Transverse colon (tissue), 4 donors: ENCODE data around the gene OCA2. TPM values are rescaled to one million over a fixed set of nuclear protein-coding genes. Genes with fewer than 3 reads are reported as not detected.

Experiments
- DNase-seq: peaks from one replicate; pipeline ENCODE4 v3.0.0-alpha.2; 2019
- H3K27ac ChIP-seq, 4 donors: fragments of 200-600 bp; sonication (generic); 2 replicates each; pipeline ENCODE4 v1.5.1; 2016 to 2018; ENCODE audit warnings: inconsistent platforms in 4 of 4
- H3K27me3 ChIP-seq: fragments of 200-600 bp; sonication (generic); 2 replicates; pipeline ENCODE4 v1.5.1; 2017; ENCODE audit warnings: inconsistent platforms
- H3K36me3 ChIP-seq, 4 donors: fragments of 200-600 bp; sonication (generic); 2 replicates each; pipeline ENCODE4 v1.5.1; 2017 to 2019; ENCODE audit warnings: inconsistent platforms in 4 of 4
- H3K4me1 ChIP-seq, 4 donors: fragments of 200-600 bp; sonication (generic); 2 replicates each; pipeline ENCODE4 v1.5.1; 2017 to 2020; ENCODE audit warnings: inconsistent platforms in 4 of 4
- H3K4me3 ChIP-seq, 4 donors: fragments of 200-600 bp; sonication (generic); 1 replicate in 1 of 4; 2 replicates in 3 of 4; pipeline versions ENCODE4 v1.5.1 to v1.6.1; 2017 to 2019; ENCODE audit warnings: inconsistent platforms in 4 of 4
- H3K9me3 ChIP-seq, 2 donors: fragments of 200-600 bp; sonication (generic); 2 replicates each; pipeline ENCODE4 v1.5.1; 2017 to 2019; ENCODE audit warnings: inconsistent platforms in 2 of 2
- EP300 ChIP-seq: sonication (generic); formaldehyde crosslinking; IDR thresholded peaks from one replicate; pipeline ENCODE4 v1.6.1; 2017; ENCODE audit warnings: antibody characterized with exemption, low read depth
- POLR2A ChIP-seq: fragments of 450-650 bp; IDR thresholded peaks from one replicate; pipeline ENCODE4 v1.6.1; 2016; ENCODE audit warnings: antibody characterized with exemption, mild to moderate bottlenecking, moderate library complexity
- POLR2AphosphoS5 ChIP-seq, 3 donors: sonication (generic); formaldehyde crosslinking; IDR thresholded peaks; one replicate each; pipeline ENCODE4 v1.6.1; 2016; ENCODE audit warnings: antibody characterized with exemption in 3 of 3
- WGBS, 2 donors: methylation state at CpG; one replicate each; pipeline ENCODE4 v1.1.5; 2018; ENCODE audit warnings: low coverage in 1 of 2; 5-methylcytosine and 5-hydroxymethylcytosine counted together
- in situ Hi-C, 4 donors: fragments of 200-750 bp; cut with MboI; loops; one replicate each; pipeline versions ENCODE4 v1.15.0 to v1.15.1; 2017; ENCODE audit warnings: low sequenced_read_pairs in 3 of 4, low pct_ligation_motif_present in 1 of 4, low pct_unique_long_range_greater_than_20kb in 1 of 4
- intact Hi-C: fragments of 100-400 bp; cut with DNase I; formaldehyde crosslinking; loops from one replicate; pipeline ENCODE4 v1.15.1; 2023; ENCODE audit warnings: low total_unique reads
- total RNA-seq, 4 donors: library from RNA; depleted of rRNA; stranded (reverse); fragments of >200 nt; gene quantifications; one replicate each; pipeline ENCODE4 v1.1.0, GENCODE V29; 2016
- TF ChIP-seq, protein P1 (sequence below), 5 experiments: fragments of 200-600 bp in 3 of 5; fragments of 450-650 bp in 2 of 5; sonication (generic) in 3 of 5; IDR thresholded peaks; 1 replicate in 2 of 5; 2 replicates in 3 of 5; pipeline ENCODE4 v1.5.1; 2016 to 2017; ENCODE audit warnings: antibody characterized with exemption in 5 of 5, inconsistent platforms in 3 of 5, mild to moderate bottlenecking in 2 of 5, moderate library complexity in 1 of 5

OCA2 gene
- total RNA-seq, 4 donors from 2014 or later, result 1.4 to 1.9 TPM; not detected in 2

DNA sequence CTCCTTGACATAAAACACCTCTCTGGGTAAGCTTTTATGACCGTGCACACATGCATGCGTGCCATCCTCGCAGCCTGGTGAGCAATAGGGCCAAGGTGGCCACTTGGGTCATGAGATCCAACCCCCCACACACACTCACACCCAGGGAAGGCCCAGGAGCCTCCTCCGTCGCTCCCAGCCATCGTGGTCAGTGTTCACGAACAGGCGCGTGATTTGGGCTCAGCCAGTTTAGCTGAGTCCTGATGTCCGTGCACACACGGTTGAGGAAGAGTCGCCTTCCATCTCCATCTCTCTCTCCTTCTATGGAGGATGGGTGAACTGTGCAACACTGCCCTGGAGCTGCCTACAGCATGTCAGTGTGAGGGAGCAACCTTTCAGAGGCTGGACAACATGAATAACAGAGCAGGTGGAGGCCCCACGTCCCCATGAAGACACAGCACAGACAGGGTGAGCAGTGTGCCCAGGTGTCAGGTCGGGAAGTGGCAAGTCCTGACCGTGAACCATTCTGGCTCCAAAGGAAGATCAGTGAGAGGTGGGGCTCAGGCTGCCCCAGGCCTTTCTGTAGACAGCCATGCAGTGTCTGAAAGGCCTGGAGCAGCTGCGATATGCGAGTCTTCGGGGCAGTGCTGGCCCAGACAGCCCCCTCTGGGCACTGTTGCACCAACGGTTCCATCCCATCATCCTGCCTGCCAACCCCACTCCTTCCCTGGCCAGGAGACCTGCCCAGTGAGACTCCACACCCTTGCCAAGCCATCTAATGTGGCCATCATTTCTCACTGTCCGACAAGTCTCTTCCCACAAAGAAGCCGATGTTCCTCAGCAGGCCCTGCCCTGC, 253.4 kb downstream of the OCA2 start:
- no peak for TF ChIP-seq POLR2A
- TF ChIP-seq, protein P1, sequence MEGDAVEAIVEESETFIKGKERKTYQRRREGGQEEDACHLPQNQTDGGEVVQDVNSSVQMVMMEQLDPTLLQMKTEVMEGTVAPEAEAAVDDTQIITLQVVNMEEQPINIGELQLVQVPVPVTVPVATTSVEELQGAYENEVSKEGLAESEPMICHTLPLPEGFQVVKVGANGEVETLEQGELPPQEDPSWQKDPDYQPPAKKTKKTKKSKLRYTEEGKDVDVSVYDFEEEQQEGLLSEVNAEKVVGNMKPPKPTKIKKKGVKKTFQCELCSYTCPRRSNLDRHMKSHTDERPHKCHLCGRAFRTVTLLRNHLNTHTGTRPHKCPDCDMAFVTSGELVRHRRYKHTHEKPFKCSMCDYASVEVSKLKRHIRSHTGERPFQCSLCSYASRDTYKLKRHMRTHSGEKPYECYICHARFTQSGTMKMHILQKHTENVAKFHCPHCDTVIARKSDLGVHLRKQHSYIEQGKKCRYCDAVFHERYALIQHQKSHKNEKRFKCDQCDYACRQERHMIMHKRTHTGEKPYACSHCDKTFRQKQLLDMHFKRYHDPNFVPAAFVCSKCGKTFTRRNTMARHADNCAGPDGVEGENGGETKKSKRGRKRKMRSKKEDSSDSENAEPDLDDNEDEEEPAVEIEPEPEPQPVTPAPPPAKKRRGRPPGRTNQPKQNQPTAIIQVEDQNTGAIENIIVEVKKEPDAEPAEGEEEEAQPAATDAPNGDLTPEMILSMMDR (IDR thresholded peaks at IDR 0.05), result no peak
- TF ChIP-seq POLR2AphosphoS5 (IDR thresholded peaks at IDR 0.05), result no peak
- TF ChIP-seq EP300, result no peak
- in situ Hi-C loops, result no loop called here
- DNase-seq, result no peak
- no peak overlapping the region for H3K27ac ChIP-seq
- intact Hi-C loops, result no loop called here
- H3K27me3 ChIP-seq, result no peaks in the 10 kb centered on the region
- H3K36me3 ChIP-seq, result no peaks in the 10 kb centered on the region
- H3K4me1 ChIP-seq, result no peaks in the 10 kb centered on the region
- no peaks in the 10 kb centered on the region for H3K9me3 ChIP-seq
- 82% methylated on average over 21 of the region's 21 CpGs; no CpG with 5 or more reads in 1 of the 2 donors for WGBS, 2 donors
- H3K4me3 ChIP-seq, result no peak overlapping the region

DNA sequence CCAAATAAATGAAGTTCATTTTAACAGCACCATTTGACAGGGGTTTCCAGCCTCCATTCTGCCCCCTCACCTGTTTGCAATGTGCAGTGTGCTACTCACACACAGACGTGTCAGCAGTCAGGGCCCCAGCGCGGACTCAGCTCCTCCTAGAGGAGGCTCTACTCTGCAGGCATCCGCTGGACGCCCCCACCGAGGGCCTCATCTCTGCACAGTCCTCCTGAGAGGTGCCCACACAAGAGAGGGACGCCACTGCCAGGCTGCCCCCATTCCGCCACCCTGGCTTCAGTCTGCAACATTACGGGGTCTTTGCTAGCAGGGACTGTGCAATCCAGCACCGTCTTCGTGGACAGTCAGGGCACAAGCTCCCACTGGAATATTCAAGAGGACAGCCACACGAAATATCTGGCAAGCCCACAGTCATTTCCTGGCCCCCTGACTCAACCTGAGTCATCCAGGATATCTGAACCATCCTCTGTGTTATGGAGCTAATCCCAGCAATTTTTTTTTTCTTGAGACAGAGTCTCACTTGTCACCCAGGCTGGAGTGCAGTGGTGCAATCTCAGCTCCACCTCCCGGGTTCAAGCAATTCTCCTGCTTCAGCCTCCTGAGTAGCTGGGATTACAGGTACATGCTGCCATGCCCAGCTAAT, 255.0 kb downstream of the OCA2 start:
- TF ChIP-seq POLR2AphosphoS5 (IDR thresholded peaks at IDR 0.05) (no peak), EP300 (no peak)
- TF ChIP-seq, protein P1 (IDR thresholded peaks at IDR 0.05), result no peak
- Histone ChIP-seq H3K36me3 (no peaks in the 10 kb centered on the region), H3K9me3 (no peaks in the 10 kb centered on the region), H3K27me3 (no peaks in the 10 kb centered on the region), H3K4me1 (no peaks in the 10 kb centered on the region), H3K4me3 (no peak overlapping the region), H3K27ac (no peak overlapping the region)
- WGBS, 2 donors, result 75 to 89% methylated on average over 2 to 12 of the region's 13 CpGs
- in situ Hi-C loops, result no loop called here
- intact Hi-C loops, result no loop called here
- DNase-seq, result no peak

DNA sequence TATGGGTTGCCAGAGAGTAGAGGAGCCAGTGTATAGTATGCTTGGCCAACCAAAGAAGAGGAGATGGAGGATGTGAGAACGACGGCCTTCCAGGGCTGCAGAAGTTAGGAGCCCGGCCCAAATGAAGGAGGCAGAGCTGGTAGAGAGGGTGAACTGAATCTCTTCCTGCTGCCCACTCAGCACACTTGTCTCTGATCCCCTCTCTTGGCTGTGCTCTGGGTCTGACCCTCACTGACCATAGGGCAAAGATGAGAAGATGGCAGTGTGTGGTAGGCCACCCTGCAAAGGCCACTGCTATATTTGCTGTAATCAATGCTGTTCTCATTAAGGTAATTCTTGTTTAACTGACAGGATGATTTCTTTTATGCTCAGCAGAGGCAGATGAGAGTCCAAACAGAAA, 256.0 kb downstream of the OCA2 start:
- TF ChIP-seq EP300 (no peak), POLR2A (no peak), POLR2AphosphoS5 (IDR thresholded peaks at IDR 0.05) (no peak)
- TF ChIP-seq, protein P1 (IDR thresholded peaks at IDR 0.05), result no peak
- WGBS, 2 donors, result 79 to 90% methylated on average over 3 of the region's 3 CpGs
- H3K36me3 ChIP-seq, result no peaks in the 10 kb centered on the region
- H3K27me3 ChIP-seq, result no peaks in the 10 kb centered on the region
- intact Hi-C loops, result no loop called here
- no peak for DNase-seq
- H3K9me3 ChIP-seq, result no peaks in the 10 kb centered on the region
- in situ Hi-C loops, result no loop called here
- H3K27ac ChIP-seq, result no peak overlapping the region
- H3K4me3 ChIP-seq, result no peak overlapping the region
- H3K4me1 ChIP-seq, result no peaks in the 10 kb centered on the region

DNA sequence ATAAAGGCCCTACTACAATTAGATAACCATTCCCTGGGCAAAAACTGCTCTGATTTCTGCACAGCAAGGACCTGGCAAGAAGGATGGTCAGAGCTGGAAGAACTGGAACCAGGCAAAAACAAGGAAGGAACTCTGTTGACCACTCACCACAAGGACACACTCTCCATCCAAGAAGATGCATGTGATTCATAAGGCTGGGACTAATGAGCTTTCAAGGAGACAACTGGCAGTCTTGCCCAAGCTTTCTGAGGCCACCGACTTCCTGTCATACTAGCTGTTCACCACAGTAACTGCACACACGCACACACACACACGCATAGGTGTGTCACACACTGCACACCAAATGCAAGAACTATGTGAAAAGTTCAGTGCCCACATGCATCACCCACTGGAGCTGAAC, 256.6 kb downstream of the OCA2 start:
- WGBS, 2 donors, result 94% methylated on average over 3 of the region's 3 CpGs; no CpG with 5 or more reads in 1 of the 2 donors
- in situ Hi-C loops (no loop called here), intact Hi-C loops (no loop called here)
- H3K27me3 ChIP-seq, result no peaks in the 10 kb centered on the region
- no peak overlapping the region for H3K4me3 ChIP-seq
- H3K36me3 ChIP-seq, result no peaks in the 10 kb centered on the region
- no peak for DNase-seq
- no peaks in the 10 kb centered on the region for H3K9me3 ChIP-seq
- H3K4me1 ChIP-seq, result no peaks in the 10 kb centered on the region
- no peak overlapping the region for H3K27ac ChIP-seq
- TF ChIP-seq, protein P1 (IDR thresholded peaks at IDR 0.05), result no peak
- TF ChIP-seq POLR2AphosphoS5 (IDR thresholded peaks at IDR 0.05) (no peak), EP300 (no peak), POLR2A (no peak)
